GM19099 (cell line): ENCODE data around the gene KRT6C.

Experiments
- POLR2A ChIP-seq: IDR thresholded peaks from 3 replicates; pipeline ENCODE4 v1.6.1; 2011; ENCODE audit warnings: low read depth; ENCODE audit not compliant: insufficient read length; ENCODE audit errors: extremely low read depth

KRT6C gene

GRCh38 chr12:52506858-52507715, 33.5 kb upstream of the KRT6C start:
- TF ChIP-seq POLR2A = no peak

- TF ChIP-seq POLR2A = no peak
Observed at GRCh38 chr12:52502877-52503276, 29.3 kb upstream of the KRT6C start.

- TF ChIP-seq POLR2A = no peak
Observed at GRCh38 chr12:52501490-52501889, 27.9 kb upstream of the KRT6C start.

GRCh38 chr12:52499806-52500560, 26.4 kb upstream of the KRT6C start:
- TF ChIP-seq POLR2A = no peak

GRCh38 chr12:52498946-52499345, 25.3 kb upstream of the KRT6C start:
- no peak for TF ChIP-seq POLR2A

- TF ChIP-seq POLR2A = no peak
Observed at GRCh38 chr12:52497975-52498374, 24.4 kb upstream of the KRT6C start.

GRCh38 chr12:52496590-52497071, 23.0 kb upstream of the KRT6C start:
- TF ChIP-seq POLR2A = no peak

- no peak for TF ChIP-seq POLR2A
Observed at GRCh38 chr12:52496054-52496453, 22.4 kb upstream of the KRT6C start.

- no peak for TF ChIP-seq POLR2A
Observed at GRCh38 chr12:52495389-52495788, 21.8 kb upstream of the KRT6C start.

- TF ChIP-seq POLR2A = no peak
Observed at GRCh38 chr12:52494518-52494917, 20.9 kb upstream of the KRT6C start.

GRCh38 chr12:52494100-52494499, 20.5 kb upstream of the KRT6C start:
- no peak for TF ChIP-seq POLR2A

GRCh38 chr12:52493172-52493571, 19.6 kb upstream of the KRT6C start, which contains the start of gene KRT6A:
TSS of gene KRT6A (minus strand) at chr12:52493257. CDS start at chr12:52493188, 69 bp downstream.
- TF ChIP-seq POLR2A = no peak

GRCh38 chr12:52488736-52489135, 15.1 kb upstream of the KRT6C start:
- no peak for TF ChIP-seq POLR2A

- TF ChIP-seq POLR2A = no peak
Observed at GRCh38 chr12:52487211-52487610, 13.6 kb upstream of the KRT6C start.

- no peak for TF ChIP-seq POLR2A
Observed at GRCh38 chr12:52486166-52487105, 12.8 kb upstream of the KRT6C start.

GRCh38 chr12:52480073-52480472, 6.5 kb upstream of the KRT6C start:
- TF ChIP-seq POLR2A = no peak

GRCh38 chr12:52477651-52478050, 4.0 kb upstream of the KRT6C start:
- TF ChIP-seq POLR2A = no peak
